LNCAP (cell line): ENCODE data around the gene PHEX.

Experiments
- CTCF ChIP-seq: fragments of 450-650 bp; IDR thresholded peaks from 2 replicates; pipeline ENCODE4 v1.5.1; 2017; ENCODE audit warnings: mild to moderate bottlenecking

Gene PHEX

GRCh38 chrX:22041907-22042530 is 9.9 kb downstream of the PHEX start:
- no peak for TF ChIP-seq CTCF

- TF ChIP-seq CTCF, result no peak
Measured at GRCh38 chrX:22043872-22044271, 11.7 kb downstream of the PHEX start.

- TF ChIP-seq CTCF, result no peak
Measured at GRCh38 chrX:22047468-22047867, 15.3 kb downstream of the PHEX start.

GRCh38 chrX:22053481-22053880 is 21.4 kb downstream of the PHEX start:
- TF ChIP-seq CTCF, result no peak

GRCh38 chrX:22056235-22056634 is 24.1 kb downstream of the PHEX start:
- no peak for TF ChIP-seq CTCF

GRCh38 chrX:22057667-22058066 is 25.5 kb downstream of the PHEX start:
- no peak for TF ChIP-seq CTCF

GRCh38 chrX:22059775-22060174 is 27.6 kb downstream of the PHEX start:
- TF ChIP-seq CTCF, result no peak
